Measurements from ENCODE around the gene RFX7.

RFX7 gene

DNA sequence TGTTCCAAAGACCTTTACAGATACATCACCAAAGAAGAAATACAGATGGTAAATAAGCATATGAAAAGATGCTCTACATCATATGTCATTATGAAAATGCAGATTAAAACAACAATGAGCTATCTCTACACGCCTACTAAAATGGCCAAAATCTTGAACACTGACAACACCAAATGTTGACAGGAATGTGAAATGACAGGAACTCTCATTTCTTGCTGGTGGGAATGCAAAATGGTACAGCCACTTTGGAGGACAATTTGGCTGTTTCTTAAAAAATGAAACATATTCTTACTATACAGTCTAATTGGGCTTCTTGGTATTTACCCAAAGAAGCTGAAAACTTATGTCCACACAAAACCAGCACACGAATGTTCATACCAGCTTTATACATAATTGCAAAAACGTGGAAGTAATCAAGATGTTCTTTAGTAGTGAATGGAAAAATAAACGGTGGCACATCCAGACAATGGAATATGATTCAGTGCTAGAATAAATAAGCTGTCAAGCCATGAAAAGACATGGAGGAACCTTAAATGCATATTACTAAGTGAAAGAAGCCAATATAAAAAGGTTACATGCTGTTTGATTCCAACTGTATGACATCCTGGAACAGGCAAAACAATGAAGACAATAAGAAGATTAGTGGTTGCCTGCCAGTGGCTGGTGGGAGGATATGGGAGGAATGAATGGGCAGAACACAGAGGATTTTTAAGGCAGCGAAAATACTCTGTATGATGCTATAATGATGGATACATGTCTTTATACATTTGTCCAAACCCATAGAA, 169.0 kb downstream of the RFX7 start:
- no peak overlapping the region for H3K4me3 ChIP-seq
- DNase-seq (ENCODE audit: low spot score) = no peak
- TF ChIP-seq, protein P1, sequence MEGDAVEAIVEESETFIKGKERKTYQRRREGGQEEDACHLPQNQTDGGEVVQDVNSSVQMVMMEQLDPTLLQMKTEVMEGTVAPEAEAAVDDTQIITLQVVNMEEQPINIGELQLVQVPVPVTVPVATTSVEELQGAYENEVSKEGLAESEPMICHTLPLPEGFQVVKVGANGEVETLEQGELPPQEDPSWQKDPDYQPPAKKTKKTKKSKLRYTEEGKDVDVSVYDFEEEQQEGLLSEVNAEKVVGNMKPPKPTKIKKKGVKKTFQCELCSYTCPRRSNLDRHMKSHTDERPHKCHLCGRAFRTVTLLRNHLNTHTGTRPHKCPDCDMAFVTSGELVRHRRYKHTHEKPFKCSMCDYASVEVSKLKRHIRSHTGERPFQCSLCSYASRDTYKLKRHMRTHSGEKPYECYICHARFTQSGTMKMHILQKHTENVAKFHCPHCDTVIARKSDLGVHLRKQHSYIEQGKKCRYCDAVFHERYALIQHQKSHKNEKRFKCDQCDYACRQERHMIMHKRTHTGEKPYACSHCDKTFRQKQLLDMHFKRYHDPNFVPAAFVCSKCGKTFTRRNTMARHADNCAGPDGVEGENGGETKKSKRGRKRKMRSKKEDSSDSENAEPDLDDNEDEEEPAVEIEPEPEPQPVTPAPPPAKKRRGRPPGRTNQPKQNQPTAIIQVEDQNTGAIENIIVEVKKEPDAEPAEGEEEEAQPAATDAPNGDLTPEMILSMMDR (IDR thresholded peaks at IDR 0.05) = no peak
- no peak overlapping the region for H3K27ac ChIP-seq

DNA sequence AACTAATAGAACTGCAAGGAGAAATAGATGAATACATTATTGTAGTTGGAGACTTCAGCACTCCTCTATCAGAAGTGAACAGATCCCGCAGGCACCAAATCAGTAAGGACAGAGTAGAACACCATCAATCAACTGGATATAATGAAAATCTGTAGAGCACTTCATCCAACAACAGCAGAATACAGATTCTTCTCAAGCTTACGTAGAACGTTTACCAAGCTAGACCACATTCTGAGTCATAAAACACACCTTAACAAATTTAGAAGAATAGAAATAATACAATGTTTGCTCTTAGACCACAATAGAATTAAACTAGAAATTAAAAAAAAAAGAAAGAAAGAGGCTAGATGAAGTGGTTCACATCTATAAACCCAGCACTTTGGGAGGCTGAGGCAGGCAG, 179.5 kb downstream of the RFX7 start:
- Histone ChIP-seq H3K27ac (no peak overlapping the region), H3K4me3 (no peak overlapping the region)
- TF ChIP-seq, protein P1 (IDR thresholded peaks at IDR 0.05) = no peak
- no peak for DNase-seq (ENCODE audit: low spot score)

DNA sequence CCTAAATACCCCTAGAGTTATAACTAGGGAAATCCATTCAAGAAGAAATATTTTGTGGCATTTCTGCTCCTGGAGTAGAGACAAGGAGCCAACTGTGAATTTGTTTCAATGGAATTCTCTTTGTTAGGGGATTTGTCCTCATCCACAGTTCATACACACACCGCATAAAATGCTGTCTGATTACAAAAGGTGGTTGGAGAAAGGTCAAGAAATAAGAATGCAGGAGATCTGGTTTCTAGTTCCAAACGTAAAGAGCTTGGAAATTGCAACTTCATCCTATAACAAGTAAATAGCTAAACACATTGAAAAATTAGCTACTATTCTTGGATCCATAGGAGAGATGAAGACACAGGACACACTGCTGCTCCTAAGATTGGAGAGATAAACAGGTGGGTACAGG, 184.0 kb downstream of the RFX7 start:
- H3K27ac ChIP-seq = no peak overlapping the region

GRCh38 chr15:56058986-56059385, 184.7 kb downstream of the RFX7 start:
- DNase-seq (ENCODE audit: low spot score) = no peak
- no peak overlapping the region for H3K27ac ChIP-seq
- H3K4me3 ChIP-seq = no peak overlapping the region
- TF ChIP-seq, protein P1 (IDR thresholded peaks at IDR 0.05) = no peak

More for the DNA sequence above, 184.0 kb downstream of the RFX7 start:
- H3K4me3 ChIP-seq = no peak overlapping the region
- TF ChIP-seq, protein P1 (IDR thresholded peaks at IDR 0.05) = no peak
- DNase-seq (ENCODE audit: low spot score) = no peak

DNA sequence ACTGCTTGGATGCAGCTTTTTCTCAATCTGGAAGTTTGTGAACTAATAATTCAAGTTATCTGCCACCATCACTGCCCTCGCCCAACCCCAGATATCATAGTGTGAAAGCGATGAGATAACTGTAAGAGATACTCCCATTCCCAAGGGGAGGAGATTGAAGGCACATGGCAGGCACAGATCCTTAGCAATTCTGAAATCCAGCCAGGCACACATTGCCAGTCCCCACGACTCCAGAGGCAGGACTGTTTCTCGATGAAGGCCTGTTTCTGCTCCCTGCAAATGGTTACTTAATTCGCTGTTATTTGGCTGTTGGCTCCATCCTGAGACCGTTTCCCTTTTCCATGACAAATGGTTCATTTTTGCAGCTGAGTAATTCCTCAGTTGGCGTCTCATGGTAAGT, 187.1 kb downstream of the RFX7 start:
- TF ChIP-seq, protein P1 (IDR thresholded peaks at IDR 0.05) = no peak
- H3K27ac ChIP-seq = no peak overlapping the region
- DNase-seq (ENCODE audit: low spot score) = no peak
- H3K4me3 ChIP-seq = no peak overlapping the region

DNA sequence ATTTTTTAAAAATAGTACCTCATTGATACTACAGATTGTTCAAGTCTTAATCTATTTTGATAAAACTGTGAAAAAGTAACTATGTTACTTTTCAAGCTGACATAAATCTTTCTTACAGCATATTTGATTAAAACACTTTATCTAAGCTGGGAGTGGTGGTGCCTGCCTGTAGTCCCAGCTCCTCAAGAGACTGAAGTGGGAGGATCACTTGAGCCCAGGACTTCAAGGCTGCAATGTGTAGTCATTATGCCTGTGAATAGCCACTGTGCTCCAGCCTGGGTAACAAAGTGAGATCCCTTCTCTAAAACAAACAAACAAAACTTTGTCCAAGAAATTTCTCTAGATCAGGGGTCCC, 190.7 kb downstream of the RFX7 start:
- TF ChIP-seq, protein P1 (IDR thresholded peaks at IDR 0.05) = peak; percentile 18
- Histone ChIP-seq H3K27ac (no peak overlapping the region), H3K4me3 (no peak overlapping the region)
- DNase-seq (ENCODE audit: low spot score) = no peak

DNA sequence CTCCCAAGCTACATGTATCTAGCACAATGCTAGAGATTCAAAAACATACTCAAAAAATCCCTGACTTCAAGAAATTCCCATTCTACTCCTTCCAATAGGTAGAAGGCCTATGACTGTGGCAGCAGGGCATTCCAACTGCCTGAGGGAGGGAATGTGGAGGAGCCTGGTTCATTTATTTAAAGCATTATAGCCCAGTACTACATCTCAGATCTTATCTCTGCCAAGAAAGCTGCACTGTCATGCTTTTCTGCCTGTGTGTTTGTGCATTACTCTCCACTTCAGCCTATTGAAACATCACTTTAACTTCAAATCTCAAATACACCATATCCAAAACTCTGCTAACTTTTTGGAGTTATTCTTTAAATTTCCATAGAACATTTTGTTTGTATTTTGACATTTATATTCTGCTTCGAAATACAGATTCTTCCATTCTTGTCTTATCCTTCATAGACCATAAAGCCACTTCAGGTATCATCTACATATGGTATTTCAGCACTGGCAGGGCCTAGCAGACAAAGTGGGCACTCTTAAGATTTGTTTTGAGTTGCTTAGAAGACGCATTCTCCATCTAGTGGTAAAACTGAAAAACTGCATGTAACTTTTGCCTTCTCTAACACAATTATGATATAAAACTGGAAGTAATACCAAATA, 191.2 kb downstream of the RFX7 start:
- Histone ChIP-seq H3K4me3 (no peak overlapping the region), H3K27ac (no peak overlapping the region)
- DNase-seq (ENCODE audit: low spot score) = no peak
- TF ChIP-seq, protein P1 (IDR thresholded peaks at IDR 0.05) = peak; percentile 72
